ENCODE data around the gene DRD4.

The DRD4 gene

DNA sequence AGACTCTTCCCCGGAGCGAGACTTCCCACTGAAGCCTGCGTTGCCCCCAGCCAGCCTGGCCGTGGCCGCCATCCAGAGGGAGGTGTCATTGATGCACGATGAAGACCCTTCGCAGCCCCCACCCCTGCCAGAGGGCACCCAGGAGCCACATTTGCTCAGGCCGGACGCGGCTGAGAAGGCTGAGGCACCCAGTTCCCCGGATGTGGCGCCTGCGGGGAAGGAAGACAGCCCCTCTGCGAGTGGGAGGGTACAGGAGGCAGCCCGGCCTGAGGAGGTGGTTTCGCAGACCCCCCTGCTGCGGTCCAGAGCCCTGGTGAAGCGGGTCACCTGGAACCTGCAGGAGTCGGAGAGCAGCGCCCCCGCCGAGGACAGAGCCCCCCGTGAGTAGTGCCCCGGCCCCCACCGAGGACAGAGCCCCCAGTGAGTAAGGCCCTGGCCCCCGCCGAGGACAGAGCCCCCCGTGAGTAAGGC lies 27.7 kb upstream of the DRD4 start:
- DNase-seq (ENCODE audit: extremely low read depth in 1 of 2, low read depth in 1 of 2) = no peak

DNA sequence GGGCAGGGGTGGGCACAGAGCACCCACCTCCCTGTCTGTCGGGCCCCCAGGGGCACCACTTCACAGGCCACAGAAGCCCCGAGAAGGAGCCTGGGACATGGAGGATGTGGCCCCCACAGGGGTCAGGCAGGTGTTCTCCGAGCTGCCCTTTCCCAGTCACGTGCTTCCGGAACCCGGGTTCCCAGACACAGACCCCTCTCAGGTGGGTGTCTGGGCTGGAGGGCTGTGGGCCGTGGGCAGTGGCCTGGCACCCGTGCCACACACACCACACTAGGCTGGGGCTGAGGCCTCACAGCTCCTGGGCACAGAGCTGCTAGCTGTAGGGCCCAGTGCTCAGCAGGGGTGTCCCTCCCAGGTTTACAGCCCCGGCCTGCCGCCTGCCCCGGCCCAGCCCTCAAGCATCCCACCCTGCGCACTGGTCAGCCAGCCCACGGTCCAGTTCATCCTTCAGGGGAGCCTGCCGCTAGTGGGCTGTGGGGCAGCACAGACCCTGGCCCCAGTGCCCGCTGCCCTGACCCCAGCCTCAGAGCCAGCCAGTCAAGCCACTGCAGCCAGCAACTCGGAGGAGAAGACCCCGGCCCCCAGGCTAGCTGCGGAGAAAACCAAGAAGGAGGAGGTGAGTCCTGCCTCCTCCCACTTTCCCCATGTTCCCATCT lies 26.8 kb upstream of the DRD4 start:
- no peak for DNase-seq (ENCODE audit: extremely low read depth in 1 of 2, low read depth in 1 of 2)

- no peak for DNase-seq (ENCODE audit: extremely low read depth in 1 of 2, low read depth in 1 of 2)
Measured at GRCh38 chr11:611001-611996, 25.8 kb upstream of the DRD4 start.

DNA sequence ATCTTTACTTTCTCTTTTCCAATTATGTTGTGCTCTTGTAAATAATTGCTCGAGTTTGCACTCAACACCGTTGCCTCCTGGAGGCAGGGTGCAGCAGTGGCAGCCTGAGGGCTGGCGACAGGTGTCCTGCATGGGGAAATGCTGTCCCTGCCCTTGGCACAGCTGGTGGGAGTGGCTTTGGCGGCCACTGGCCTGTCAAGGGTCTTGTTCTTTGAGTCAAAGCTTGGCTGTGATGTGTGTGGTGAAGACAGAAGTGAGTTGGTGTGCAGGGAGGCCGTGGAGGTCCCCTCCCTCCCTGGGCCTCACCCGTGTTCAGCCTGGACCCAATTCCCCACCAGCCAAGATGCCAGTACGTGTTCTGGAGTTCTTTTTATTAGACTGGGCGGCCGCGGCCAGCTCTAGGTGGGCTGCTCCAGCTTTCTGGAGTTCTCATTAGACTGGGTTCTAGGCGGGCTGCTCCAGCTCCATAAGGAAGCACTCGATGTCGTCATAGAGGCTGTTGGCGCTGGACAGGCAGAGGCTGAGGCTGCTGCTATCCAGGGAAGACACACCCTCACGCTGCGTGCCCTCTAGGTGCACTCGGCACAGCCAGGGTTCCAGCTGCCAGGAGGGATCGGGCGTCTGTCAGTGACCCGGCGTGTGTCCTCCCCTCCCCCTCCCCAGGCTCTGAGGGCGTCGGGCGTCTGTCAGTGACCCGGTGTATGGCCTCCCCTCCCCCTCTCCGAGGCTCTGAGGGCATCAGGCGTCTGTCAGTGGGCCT lies 24.7 kb upstream of the DRD4 start:
- DNase-seq (ENCODE audit: extremely low read depth in 1 of 2, low read depth in 1 of 2) = no peak

DNA sequence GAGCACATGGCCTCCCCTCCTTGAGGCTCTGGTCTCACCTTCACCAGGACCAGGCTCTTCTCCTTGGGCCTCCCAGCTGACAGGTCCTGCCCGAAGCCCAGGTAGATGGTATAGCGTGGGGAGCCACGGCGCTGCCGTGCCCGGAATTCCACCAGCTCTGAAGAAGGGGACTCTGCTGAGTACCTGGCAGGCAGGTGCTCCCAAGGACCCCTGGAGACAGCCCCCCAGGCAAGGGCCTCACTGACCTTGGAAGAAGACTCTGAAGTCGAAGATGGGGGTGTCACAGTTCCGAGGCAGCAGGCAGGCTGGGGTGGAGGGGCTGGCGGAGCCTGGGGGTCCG lies 24.1 kb upstream of the DRD4 start:
- no peak for DNase-seq (ENCODE audit: extremely low read depth in 1 of 2, low read depth in 1 of 2)

- DNase-seq (ENCODE audit: extremely low read depth in 1 of 2, low read depth in 1 of 2) = peak; percentile 60 to 66
Measured at GRCh38 chr11:613369-613968, 23.6 kb upstream of the DRD4 start.

DNA sequence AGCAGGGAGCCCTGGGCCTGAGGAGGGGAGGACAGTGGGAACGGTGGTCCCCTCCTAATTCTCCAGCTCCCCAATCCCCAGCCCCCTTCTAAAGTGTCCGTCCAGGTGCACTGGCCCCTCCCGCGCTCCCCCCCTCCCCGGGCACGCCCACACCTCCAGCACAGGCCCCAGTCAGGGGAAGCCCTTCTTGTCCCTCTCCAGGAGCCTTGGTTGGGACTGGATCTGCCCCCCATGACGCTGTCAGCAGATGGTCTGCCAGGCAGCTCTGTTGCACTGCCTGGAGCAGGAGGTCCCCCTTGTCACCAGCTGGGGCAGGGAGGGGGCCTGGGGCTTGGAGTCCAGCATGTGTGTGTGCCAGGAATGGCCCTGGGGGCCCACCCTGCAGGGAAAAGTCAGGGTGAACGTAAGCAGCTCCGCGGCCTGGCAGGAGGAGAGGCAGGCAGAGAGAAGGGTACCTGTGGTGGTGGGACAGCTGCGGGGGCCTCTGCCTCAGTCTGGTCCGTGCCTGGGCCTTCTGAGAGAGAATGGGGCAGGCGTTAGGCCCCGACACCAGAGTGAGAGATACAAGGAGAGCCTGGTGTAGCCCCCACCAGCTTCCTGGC lies 22.9 kb upstream of the DRD4 start:
- DNase-seq (ENCODE audit: extremely low read depth in 1 of 2, low read depth in 1 of 2) = no peak

DNA sequence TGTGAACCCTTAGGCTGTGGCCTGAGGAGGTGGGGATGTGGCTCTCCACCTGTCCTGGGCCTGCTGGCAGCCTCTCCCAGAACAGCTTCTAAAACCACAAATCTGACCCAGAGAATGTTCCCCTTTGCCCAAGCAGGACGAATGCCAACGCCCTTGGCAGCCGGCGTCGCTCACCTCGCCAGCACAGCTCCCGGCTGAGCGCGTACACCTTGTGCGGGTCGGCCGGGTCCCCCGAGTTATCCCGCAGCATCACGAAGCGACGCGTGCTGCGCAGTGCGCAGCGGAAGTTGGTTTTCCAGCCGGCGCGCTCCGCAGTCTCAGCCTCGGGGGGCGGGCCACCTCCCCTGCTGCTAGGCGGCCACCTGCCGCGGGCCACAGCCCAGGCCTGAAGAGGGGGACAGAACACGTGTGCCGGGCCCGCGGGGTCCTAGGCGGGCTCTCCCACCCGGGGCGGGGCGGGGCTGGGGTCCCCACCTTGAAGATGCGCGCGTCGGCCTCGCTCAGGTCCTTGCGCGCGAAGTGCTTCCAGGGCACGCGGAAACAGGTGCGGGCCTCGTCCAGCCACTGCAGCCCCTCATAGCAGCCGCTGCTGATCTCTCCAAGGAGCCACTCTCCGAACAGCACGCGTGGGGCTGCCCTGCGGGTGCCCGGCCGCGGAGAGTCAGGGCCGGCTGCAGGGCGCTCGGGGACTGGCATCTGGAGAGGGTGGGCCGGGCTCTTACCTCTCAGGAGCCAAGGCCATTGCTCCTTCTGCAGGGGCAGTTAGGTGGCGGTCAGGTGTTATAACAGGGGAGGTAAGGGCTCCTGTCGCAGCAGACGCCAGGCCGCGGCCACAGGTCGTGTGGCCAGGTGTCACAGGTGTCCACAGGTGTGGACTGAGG lies 22.2 kb upstream of the DRD4 start:
- DNase-seq (ENCODE audit: extremely low read depth in 1 of 2, low read depth in 1 of 2) = no peak

GRCh38 chr11:615504-616319 lies 21.4 kb upstream of the DRD4 start, which contains the start of gene IRF7:
Gene IRF7 (minus strand): TSS chr11:615950. CDS start chr11:615364, 586 bp downstream.
- DNase-seq (ENCODE audit: extremely low read depth in 1 of 2, low read depth in 1 of 2) = peak; percentile 66 to 80

- no peak for DNase-seq (ENCODE audit: extremely low read depth in 1 of 2, low read depth in 1 of 2)
Measured at GRCh38 chr11:616320-617198, 20.5 kb upstream of the DRD4 start.

DNA sequence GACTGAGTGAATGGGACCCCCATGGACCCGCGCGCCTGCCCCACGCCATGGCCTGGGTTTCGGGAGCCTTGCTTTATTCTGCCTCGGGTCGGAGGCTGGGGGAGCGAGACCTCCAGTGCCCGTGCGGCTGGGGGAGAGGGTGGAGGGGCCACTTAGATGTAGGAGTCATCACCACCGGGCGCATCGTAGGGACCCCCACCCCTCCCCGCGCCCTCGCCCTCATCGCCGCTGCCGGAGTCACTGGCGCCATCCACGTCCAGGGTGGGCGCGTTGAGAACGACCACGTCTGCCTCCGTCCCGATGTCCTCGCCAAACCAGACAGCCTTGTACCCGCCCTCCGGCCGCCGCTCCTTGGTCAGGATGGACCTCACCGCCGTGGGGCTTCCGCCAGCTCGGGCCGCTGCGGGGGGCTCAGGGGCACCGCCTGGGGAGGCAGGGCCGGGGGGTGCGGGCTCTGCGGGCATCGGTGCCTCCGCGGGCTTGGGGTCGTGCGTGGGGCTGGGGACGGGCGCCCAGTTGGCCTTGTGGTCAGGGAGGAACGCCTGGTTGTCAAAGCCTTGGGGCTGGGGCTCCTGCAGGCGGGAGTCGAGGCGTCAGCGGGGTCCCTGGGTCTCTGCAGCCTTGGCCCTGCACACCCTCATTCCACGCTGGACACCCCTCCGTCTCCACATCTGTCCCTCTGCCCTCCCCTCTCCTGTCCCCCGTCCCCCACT lies 19.7 kb upstream of the DRD4 start:
- no peak for DNase-seq (ENCODE audit: extremely low read depth in 1 of 2, low read depth in 1 of 2)

GRCh38 chr11:617912-618682 lies 19.0 kb upstream of the DRD4 start:
- DNase-seq (ENCODE audit: extremely low read depth in 1 of 2, low read depth in 1 of 2) = no peak

- no peak for DNase-seq (ENCODE audit: extremely low read depth in 1 of 2, low read depth in 1 of 2)
Measured at GRCh38 chr11:618856-619627, 18.0 kb upstream of the DRD4 start.

GRCh38 chr11:619628-620050 lies 17.4 kb upstream of the DRD4 start:
- no peak for DNase-seq (ENCODE audit: extremely low read depth in 1 of 2, low read depth in 1 of 2)

DNA sequence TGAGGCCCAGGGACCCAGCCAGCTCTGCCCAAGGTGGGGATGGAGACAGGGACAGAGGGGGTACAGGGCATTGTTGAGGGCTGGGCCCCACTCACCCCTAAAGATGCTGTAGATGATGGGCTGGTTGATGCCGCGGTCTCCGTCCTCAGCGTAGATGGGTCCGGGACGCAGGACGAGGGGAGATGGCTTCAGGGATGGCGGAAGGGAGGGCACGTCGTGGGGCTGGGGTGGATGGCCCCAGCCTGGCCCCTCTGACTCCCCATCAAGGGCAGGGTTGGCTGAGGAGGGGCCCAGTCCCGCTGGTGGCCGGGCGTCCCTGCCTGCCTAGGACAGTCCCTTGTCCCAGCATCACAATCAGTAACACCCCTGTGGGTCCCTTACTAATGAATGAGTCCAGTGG lies 16.9 kb upstream of the DRD4 start:
- DNase-seq (ENCODE audit: extremely low read depth in 1 of 2, low read depth in 1 of 2) = no peak
